ENCODE data around the gene MAB21L4. TPM values are rescaled to one million over a fixed set of nuclear protein-coding genes. Genes with fewer than 3 reads are reported as not detected.

The MAB21L4 gene
- total RNA-seq, 1 experiment from 2014 or later, result not detected

DNA sequence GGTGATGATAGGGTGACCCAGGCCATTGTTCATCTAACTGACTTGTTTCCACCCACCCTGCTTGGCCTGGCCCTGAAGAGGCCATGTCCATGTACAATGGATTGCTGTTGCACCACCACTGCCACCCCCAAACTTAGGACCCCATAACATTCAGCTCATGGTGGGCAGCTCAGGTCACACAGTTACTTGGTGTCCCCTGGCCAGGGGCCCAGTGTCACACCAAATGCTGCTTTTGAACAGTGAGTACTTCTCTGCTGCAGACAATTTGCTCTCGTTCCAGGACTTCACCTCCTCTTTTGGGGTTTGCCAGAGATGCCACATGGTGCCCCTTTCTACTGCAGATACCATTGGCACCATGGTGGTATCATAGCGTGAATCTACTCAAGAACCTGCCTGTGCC lies 11.7 kb downstream of the MAB21L4 start:
- ATAC-seq (no peak), DNase-seq (ENCODE audit: low read depth, low spot score) (no peak)
- RAD21 ChIA-PET (ENCODE audit: low non-redundant PET in 1 of 2, low total read pairs in 2 of 2, uncharacterized antibody in 2 of 2, unreplicated experiment in 2 of 2), result no interaction called here
- no peaks in the 10 kb centered on the region for H3K9me3 ChIP-seq (ENCODE audit: control insufficient read depth in 1 of 2, insufficient read depth in 1 of 2, low read depth in 1 of 2, low read length in 2 of 2)
- H3K79me2 ChIP-seq (ENCODE audit: insufficient read depth, low read length), result no peaks in the 10 kb centered on the region
- peaks cover 0 to 2% of the 10 kb centered on the region in 2 experiments; a peak in 1 of 4 replicates for H3K4me1 ChIP-seq (ENCODE audit: control insufficient read depth in 1 of 2, insufficient read depth in 2 of 2, low read length in 2 of 2)
- H3K4me3 ChIP-seq (replicated peaks in 1 of 2; ENCODE audit: low read depth in 1 of 2, low read length in 2 of 2), result no peak overlapping the region
- no peaks in the 10 kb centered on the region for H4K20me1 ChIP-seq (ENCODE audit: insufficient read depth)
- H3K9me2 ChIP-seq (ENCODE audit: insufficient read depth), result no peaks in the 10 kb centered on the region
- H3K36me3 ChIP-seq (ENCODE audit: control insufficient read depth in 1 of 2, insufficient read depth in 2 of 2, low read length in 2 of 2), result no peaks in the 10 kb centered on the region
- CTCF ChIA-PET, result no interaction called here
- intact Hi-C loops (cut with micrococcal nuclease), result no loop called here
- no peak overlapping the region for H3K9ac ChIP-seq (ENCODE audit: low read length)
- POLR2A ChIA-PET, result no interaction called here
- no peak for TF ChIP-seq RAD21 (IDR thresholded peaks at IDR 0.05; ENCODE audit: low read depth)
- TF ChIP-seq ELF1 (IDR thresholded peaks at IDR 0.05; ENCODE audit: borderline replicate concordance, low read depth), result no peak
- no peak overlapping the region for H3K27ac ChIP-seq (ENCODE audit: low read depth, low read length)
- H2AFZ ChIP-seq (ENCODE audit: low read depth, low read length, poor library complexity, severe bottlenecking), result no peak overlapping the region
- H3K4me2 ChIP-seq (ENCODE audit: low read length), result no peak overlapping the region
- no peaks in the 10 kb centered on the region for H3K27me3 ChIP-seq (ENCODE audit: insufficient read depth, low read length)
- BruUV-seq (replicated peaks), result no TSS peak

DNA sequence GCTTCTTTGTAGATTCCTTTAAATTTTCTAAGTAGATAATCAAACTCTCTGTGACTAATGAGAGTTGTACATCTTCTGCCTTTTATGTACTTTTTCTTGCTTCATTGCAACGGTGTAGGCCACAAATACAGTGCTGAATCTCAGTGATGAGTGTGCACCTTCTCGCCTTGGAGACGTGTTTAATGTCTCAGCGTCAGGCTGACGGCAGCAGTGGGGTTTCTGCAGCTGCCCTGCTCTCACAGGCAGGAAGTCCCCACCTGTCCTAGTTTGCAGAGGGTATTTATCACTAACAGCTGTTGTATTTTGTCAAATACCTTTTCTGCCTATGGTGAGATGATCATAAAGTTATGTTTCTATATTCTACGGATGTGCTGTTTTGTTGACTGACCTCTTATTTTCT lies 14.0 kb downstream of the MAB21L4 start:
- POLR2A ChIA-PET, result no interaction called here
- H3K79me2 ChIP-seq (ENCODE audit: insufficient read depth, low read length), result no peaks in the 10 kb centered on the region
- intact Hi-C loops (cut with micrococcal nuclease), result no loop called here
- H3K9ac ChIP-seq (ENCODE audit: low read length), result no peak overlapping the region
- no peak overlapping the region for H2AFZ ChIP-seq (ENCODE audit: low read depth, low read length, poor library complexity, severe bottlenecking)
- no peak for DNase-seq (ENCODE audit: low read depth, low spot score)
- H3K4me3 ChIP-seq (replicated peaks in 1 of 2; ENCODE audit: low read depth in 1 of 2, low read length in 2 of 2), result no peak overlapping the region
- RAD21 ChIA-PET (ENCODE audit: low non-redundant PET in 1 of 2, low total read pairs in 2 of 2, uncharacterized antibody in 2 of 2, unreplicated experiment in 2 of 2), result no interaction called here
- H3K4me1 ChIP-seq (ENCODE audit: control insufficient read depth in 1 of 2, insufficient read depth in 2 of 2, low read length in 2 of 2), result no peaks in the 10 kb centered on the region
- H3K9me2 ChIP-seq (ENCODE audit: insufficient read depth), result no peaks in the 10 kb centered on the region
- no peaks in the 10 kb centered on the region for H3K9me3 ChIP-seq (ENCODE audit: control insufficient read depth in 1 of 2, insufficient read depth in 1 of 2, low read depth in 1 of 2, low read length in 2 of 2)
- no peaks in the 10 kb centered on the region for H3K27me3 ChIP-seq (ENCODE audit: insufficient read depth, low read length)
- no peaks in the 10 kb centered on the region for H3K36me3 ChIP-seq (ENCODE audit: control insufficient read depth in 1 of 2, insufficient read depth in 2 of 2, low read length in 2 of 2)
- TF ChIP-seq RAD21 (IDR thresholded peaks at IDR 0.05; ENCODE audit: low read depth) (no peak), POLR2A (IDR thresholded peaks at IDR 0.05; ENCODE audit: borderline replicate concordance, extremely low read depth, insufficient read depth, insufficient read length) (no peak), POLR2AphosphoS5 (IDR thresholded peaks at IDR 0.05; ENCODE audit: low read depth, low read length) (no peak), TCF7L2 (IDR thresholded peaks at IDR 0.05; ENCODE audit: borderline replicate concordance, extremely low read depth, insufficient read depth, insufficient read length) (no peak), EZH2 (IDR thresholded peaks at IDR 0.05) (no peak), FOSL1 (IDR thresholded peaks at IDR 0.05; ENCODE audit: low read depth) (no peak), CTCF (IDR thresholded peaks at IDR 0.05 in 2 of 3, conservative IDR thresholded peaks at IDR 0.05 in 1 of 3; ENCODE audit: borderline replicate concordance in 1 of 3, insufficient read depth in 1 of 3, low read depth in 2 of 3, low read length in 2 of 3) (no peak), CEBPB (IDR thresholded peaks at IDR 0.05; ENCODE audit: low read depth) (no peak), ZNF274 (IDR thresholded peaks at IDR 0.05; ENCODE audit: low read depth, low read length) (no peak), SP1 (IDR thresholded peaks at IDR 0.05; ENCODE audit: low read depth) (no peak), SRF (IDR thresholded peaks at IDR 0.05; ENCODE audit: low read depth) (no peak), JUND (IDR thresholded peaks at IDR 0.05) (no peak), CBX3 (IDR thresholded peaks at IDR 0.05; ENCODE audit: low read depth) (no peak), ELF1 (IDR thresholded peaks at IDR 0.05; ENCODE audit: borderline replicate concordance, low read depth) (no peak), SIN3A (IDR thresholded peaks at IDR 0.05; ENCODE audit: low read depth) (no peak), MAX (IDR thresholded peaks at IDR 0.05) (no peak)
- TF ChIP-seq, protein P1, sequence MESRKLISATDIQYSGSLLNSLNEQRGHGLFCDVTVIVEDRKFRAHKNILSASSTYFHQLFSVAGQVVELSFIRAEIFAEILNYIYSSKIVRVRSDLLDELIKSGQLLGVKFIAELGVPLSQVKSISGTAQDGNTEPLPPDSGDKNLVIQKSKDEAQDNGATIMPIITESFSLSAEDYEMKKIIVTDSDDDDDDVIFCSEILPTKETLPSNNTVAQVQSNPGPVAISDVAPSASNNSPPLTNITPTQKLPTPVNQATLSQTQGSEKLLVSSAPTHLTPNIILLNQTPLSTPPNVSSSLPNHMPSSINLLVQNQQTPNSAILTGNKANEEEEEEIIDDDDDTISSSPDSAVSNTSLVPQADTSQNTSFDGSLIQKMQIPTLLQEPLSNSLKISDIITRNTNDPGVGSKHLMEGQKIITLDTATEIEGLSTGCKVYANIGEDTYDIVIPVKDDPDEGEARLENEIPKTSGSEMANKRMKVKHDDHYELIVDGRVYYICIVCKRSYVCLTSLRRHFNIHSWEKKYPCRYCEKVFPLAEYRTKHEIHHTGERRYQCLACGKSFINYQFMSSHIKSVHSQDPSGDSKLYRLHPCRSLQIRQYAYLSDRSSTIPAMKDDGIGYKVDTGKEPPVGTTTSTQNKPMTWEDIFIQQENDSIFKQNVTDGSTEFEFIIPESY (IDR thresholded peaks at IDR 0.05; ENCODE audit: extremely low read depth, insufficient replicate concordance, low read length), result no peak
- TF ChIP-seq, protein P2, sequence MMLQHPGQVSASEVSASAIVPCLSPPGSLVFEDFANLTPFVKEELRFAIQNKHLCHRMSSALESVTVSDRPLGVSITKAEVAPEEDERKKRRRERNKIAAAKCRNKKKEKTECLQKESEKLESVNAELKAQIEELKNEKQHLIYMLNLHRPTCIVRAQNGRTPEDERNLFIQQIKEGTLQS (IDR thresholded peaks at IDR 0.05), result no peak
- H3K27ac ChIP-seq (ENCODE audit: low read depth, low read length), result no peak overlapping the region
- no TSS peak for BruUV-seq (replicated peaks)
- CTCF ChIA-PET, result no interaction called here
- H4K20me1 ChIP-seq (ENCODE audit: insufficient read depth), result no peaks in the 10 kb centered on the region
- no peak for ATAC-seq
- no peak overlapping the region for H3K4me2 ChIP-seq (ENCODE audit: low read length)
